ENCODE data around the gene AFDN.

AFDN gene

DNA sequence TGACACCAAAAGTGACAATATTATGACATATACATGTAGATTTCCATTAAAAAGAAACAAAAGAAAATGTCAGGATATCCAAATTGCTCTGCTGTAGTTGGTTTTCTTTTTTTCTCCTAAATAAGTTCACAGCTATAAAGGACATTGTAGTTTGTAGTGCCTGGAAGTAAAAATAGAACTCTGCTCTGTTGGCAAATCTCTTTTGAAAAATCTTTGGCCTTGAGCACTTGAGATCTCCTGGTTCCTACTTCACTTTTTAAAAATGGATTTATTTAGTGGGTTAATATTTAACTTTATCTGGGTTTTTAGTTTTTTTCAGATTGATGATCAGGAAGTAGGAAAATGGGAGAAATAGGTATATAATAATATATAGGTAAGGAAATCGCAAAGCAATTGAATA is 52.9 kb downstream of the AFDN start:
- no peak for DNase-seq

DNA sequence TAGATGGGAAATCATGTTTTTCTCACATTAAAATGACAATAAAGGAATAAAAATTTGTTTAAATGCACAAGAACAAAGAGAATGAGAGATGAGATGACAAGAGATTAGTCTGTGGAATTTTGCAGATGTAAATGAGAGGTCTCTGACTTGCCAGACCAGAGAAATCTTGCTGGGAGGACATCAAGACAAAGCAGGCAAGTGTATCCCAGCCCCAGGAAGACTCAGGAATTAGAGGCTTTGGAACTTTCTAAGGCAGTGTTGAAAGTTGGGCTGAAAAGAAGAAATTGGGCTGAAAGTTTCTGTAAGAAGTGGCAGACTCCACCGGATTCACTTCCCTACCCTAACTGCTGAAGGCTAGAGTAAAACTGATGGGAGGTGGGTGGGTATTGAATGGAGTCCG is 54.6 kb downstream of the AFDN start:
- DNase-seq, result no peak

DNA sequence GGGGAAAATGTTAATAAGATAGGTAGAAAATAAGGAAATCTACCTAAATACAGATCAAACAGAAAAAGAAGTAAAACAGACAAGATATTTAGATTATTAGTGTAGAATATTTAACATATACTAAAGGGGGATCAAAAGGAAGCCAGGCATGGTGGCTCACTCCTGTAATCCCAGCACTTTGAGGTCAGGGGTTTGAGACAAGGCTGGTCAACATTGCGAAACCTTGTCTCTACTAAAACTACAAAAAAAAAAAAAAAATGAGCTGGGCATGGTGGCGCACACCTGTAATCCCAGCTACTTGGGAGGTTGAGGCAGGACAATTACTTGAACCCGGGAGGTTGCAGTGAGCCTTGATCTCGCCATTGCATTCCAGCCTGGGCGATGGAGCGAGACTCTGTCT is 55.5 kb downstream of the AFDN start:
- no peak for DNase-seq

DNA sequence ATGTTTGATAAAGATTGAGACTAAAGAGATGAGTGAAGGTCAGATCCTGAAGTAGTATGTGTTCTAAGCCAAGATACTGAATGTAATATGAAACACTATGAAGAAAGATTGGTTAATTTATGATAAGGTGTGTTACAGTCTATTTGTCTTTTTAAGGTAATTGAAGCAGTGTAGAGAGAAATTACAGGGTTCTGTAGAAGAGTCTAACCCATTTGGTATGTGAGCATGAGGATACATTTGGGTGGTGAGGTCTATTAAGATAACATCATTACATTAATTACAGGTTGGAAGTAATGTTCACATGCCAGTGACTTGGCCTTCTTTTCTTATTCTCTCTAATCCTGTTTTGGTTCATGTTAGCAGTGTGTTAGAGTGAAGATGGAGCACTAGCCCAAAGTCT is 61.4 kb downstream of the AFDN start:
- no peak for DNase-seq

DNA sequence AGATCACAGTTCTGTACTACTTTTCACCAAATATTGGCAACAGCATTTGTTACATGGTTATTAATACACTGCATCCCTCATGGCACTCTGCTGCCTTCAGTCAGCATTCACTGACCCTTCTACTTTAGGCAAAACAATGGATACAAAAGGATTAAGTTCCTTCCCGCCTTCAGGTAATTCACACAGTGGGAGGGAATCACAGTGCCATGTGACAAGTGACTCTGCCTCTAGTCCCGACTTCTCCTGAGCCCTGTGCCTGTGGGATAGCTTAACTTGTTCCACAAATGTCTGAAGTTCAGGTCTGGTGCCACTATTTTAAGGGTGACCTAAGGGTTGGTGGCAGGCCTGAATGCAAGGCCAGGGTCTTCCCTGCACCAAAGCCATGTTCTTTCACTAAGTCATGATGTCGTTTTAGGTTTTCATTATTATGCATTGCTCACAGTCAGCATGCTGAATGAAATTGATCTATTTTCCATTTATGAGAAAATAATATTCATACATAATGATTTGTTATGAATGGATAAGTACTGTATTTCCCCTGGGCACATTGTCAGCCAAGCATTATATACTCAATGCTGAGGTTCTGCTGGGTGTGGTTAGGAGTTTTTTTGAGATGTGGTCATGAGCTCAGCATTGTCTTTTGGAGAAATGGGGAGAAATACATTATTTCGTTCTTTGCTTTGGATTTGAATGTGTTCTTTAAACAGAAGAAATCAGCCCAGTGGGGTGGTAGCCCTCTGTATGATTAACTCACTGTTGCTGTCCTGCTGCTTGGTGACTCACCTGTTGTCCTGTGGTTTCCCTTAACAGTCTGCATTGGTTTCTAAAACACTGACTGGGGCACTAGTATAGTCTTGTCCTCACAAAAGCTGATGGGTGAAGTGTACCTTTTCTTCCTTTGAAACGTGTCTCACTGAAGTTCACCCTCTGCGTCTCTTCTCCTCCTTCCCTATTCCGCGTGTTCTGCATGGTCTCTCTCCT is 66.4 kb downstream of the AFDN start:
- DNase-seq, result no peak

DNA sequence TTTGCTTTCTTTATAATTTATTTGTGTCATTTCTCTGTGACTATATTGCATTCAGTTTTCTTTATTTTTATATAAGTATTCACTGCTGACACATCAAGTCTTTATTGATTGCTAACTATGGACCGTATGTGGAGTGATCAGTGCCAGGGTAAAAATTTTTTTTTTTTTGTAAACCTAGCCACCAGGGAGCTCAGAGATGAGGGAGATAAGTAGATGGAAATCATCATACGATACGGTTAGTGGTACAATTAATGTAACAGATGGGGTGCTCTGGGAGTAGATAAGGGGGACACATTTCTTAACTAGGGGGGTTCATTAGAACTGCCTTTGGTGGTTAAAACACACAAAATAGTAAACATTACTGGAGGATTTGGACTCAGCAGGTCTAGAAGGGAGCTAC is 68.3 kb downstream of the AFDN start:
- no peak for DNase-seq

DNA sequence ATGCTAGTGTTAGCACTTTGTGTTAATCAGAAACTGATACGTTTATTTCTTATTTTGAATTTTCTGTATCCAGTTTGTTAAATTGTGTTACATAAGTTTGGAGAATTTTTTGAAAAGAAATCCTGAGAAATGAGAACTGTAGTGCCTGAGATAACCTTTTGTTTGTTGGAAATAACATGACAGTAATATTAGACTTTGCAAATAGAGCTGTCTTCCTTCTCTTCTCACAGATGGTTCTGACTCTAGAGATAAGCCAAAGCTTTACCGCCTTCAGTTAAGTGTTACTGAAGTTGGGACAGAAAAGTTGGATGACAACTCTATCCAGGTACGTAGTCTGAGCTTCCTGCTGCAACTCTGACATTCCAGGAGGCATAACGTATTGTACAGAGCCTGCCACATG is 69.9 kb downstream of the AFDN start:
- DNase-seq, result no peak

DNA sequence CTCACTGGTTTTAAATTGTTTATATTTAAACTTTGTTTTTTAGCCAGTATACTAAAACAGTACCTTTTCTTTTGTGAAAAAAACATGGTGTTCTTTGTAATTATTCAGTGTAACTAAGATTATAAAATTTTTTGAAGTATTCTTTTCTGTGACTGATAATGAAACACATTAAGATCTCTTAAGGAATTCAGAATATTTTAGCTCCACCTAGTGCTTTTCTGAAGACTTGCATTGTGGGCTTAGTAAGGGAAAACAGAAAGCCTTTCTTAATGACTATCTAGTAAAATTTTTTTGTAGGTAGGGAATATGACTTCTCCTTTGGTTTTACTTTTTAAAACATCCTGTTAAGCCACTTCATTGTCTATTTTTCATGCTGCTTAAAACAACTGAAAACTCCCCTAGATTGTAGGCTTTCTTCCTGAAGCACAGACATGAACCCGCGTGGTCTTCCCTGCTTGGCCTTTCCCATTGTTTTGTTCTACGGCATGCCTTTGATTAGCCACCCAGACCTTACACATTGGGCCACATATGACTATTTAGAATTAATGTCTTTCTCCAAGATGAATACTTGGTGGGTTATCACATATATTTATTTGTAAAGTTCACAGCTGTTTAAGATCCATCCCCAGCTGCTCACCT is 72.1 kb downstream of the AFDN start:
- DNase-seq, result no peak

DNA sequence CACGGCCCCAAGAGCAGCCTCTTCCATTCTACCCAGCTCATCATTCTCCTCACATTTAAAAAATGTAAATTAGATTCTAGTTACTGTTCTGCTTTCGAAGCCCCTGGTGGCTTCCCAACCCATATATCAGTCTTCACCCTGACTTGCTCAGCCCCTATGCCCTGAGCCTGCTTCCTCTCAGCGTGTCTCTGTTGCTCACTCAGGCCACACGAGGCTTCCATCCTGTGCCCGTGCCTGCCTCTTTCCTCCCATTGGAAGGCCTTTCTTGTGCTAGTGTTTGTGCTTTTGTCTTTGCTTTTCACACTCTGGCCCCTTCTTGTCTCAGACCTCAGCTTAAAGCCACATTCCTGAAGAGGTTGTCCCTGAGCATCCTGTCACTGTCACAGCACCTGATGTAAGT is 78.1 kb downstream of the AFDN start:
- DNase-seq, result no peak

DNA sequence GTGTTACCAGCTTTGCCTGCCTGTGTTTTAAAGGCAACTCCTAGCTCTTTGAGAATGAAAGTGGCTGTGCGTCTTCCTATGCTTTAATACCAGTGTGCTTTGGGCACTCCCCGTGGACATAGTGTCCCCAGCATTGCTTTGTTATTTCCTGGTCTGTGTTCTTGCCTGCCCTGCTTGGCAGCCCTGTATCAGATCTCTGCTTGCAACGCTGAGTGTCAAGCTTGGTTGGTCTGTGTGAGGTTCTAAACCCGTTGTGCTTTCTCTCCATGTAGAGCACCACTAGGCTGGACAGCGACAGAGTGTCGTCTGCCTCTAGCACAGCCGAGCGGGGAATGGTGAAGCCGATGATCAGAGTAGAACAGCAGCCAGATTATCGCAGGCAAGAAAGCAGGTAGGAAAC is 80.2 kb downstream of the AFDN start:
- DNase-seq, result no peak

DNA sequence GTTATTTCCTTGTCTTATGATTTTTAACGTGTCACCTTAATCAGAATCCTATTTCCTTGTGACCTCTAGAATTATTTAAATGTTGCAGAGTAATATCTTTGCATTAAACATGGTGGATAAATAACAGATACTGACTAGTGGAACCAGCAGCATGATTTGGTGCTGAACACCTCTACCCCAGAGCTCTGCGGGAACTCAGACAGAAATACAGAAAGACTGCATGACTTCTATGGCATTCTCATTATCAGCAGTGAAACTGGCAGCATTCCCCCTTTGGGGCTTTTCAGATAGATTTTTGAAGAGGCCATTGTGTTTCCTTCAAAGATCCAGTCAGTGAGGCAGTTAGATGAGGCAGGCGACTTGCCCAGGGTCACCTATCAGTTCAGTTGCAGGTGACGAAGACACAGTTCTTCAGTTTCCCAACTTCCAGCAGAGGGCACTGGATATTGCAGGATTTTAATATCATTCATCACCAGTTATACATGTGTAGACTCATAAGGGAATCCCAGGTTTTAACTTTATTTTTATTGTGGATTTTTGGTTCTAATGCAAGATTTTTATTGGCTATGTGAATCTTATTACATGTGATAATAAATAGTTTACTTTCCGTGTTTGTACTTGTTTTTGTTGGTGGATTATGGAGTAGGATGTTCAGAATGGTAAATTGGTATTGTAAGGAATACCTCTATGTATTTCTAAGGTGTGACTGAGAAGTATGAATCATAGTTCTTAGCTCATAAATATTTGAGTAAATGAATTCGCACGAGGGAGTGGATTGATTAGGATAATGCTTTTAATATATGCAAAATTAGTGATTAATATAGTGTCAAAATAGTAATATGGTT is 81.3 kb downstream of the AFDN start:
- no peak for DNase-seq

DNA sequence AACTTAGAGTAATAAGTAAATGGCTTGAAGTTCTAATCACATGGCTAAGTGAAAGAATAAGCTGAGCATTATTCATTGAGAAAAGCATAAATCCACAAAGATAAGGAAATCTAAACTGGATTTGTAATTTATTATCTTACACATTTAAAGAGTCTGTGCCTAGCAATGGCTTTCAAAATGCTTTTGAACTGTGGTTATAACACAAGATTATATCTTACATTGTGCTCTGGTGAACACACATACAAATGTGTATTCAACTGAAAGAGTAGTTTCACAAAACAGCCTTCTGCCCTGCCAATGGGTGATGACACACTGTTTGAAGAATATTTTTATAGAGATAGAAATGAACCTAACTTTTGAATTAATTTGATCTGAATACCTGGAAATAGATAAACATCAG is 83.3 kb downstream of the AFDN start:
- no peak for DNase-seq

DNA sequence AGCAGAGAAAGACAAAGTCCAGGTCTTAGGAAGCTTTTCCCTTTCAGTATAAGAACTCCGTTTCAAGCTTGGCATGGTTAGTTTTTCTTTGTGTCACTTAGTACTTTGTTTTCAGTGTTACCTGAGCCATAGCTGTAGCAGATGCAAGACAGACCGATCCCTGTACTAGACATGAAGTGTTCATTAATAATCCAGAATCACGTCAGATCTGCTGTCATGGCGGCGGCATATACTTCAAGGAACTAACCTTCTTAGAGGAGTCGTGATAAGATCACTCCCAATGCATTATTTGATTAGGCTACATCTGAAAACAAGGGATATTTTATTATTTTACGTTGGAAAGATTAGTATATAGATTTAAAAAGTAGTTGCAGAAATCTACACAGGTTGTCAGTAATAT is 83.9 kb downstream of the AFDN start:
- no peak for DNase-seq

DNA sequence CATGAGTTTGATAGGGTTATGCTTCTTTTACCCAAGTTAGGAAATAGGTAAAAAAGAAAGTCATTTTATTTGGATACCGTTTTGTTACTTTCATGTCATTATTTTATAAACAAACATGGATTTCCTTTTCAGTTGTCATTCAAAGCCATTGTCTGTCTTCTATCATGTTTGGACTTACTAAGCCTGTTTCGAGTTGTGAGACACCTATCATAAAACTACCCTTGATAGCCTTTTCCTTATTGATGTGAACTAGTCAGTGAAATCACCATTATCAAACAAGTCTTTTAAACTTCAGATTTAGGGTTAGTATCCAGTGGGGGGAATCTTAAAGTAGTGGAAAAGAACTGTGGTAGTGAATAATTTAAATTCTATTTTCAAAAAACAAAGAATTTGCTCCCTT is 85.8 kb downstream of the AFDN start:
- DNase-seq, result no peak

DNA sequence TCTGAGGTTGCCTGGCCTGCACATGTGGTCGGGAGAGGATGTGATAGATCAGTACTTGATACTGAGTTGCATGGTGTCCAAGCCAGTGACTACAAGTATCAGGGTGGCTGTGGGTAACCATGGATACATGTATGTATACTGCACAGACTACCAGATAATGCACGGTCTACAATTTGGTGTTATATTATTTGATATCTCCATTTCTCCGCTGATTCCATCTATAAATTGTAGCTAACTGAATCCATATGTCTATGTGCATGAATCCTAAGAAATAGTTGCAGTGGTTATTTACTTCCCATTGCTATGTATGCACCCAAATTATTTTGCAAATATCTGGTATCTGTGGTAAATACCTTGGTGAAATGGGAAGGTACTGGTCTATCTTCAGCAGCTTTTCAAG is 87.0 kb downstream of the AFDN start:
- no peak for DNase-seq

DNA sequence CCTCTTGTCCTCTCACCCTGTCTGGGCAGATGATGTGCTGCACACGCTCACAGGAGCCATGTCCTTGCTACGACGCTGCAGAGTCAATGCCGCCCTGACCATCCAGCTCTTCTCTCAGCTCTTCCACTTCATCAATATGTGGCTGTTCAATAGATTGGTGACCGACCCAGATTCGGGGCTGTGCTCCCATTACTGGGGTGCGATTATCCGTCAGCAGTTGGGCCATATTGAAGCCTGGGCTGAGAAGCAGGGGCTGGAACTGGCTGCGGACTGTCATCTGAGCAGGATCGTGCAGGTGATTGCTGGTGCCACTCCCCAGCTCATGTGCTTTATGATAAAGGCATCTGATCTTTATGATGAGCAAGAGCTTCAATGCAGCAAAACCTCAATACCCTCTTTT is 88.4 kb downstream of the AFDN start:
- no peak for DNase-seq

DNA sequence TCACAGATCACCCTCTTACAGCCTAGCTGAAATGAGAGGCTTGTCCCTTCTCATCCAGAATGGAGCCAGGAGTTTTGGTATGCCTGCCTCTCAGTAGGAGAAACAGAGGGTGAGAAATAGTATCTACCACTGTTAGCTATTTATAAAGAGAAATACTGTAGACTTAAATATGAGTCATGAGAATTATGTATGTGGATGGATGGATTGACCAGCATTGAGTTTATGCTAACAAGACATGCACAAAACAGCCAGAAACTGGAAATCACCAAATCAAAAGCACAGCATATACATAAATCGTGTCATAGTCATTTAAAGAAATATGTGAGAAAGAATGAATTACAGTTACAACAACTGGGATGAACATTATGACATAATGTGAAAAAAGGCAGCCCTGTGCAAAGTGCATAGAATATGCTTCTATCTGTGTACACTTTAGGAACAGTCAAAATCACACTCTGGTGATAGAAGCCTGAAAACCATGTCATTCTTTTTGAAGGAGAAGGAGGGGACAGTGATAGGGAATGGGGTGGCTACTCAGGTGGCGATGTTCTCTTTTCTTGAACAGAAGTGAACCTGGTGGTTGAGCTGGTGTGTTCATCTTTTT is 90.9 kb downstream of the AFDN start:
- no peak for DNase-seq

DNA sequence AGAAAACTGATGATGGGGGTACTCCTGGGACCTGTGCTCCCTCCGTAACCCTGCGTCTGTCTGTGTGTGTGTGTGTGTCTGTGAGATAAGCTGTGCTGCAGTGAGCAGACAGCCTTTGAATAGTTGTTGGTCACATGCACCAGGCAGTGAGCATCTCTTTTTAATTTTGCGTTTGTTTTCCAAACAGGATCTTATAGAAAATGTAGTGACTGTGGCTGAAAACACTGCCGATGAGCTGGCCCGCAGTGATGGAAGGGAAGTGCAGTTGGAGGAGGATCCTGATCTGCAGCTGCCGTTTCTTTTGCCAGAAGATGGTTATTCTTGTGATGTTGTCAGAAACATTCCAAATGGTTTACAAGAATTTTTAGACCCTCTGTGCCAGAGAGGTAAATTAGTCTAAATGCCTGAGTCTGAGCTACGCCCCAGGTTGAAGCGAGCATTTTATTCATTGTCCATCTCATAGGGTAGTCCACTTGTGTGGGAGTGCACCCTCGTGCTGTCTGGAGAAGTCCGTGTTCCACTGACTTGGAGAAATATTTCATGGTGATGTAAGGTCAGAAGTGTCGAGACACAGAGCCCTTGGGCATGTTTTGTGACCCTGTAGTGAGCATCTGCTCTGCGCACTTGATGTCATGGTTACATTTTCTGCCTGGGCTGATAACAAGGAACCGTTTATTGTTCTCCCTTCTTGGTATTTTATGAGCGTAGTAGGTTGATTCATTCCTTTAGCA is 92.0 kb downstream of the AFDN start:
- no peak for DNase-seq

DNA sequence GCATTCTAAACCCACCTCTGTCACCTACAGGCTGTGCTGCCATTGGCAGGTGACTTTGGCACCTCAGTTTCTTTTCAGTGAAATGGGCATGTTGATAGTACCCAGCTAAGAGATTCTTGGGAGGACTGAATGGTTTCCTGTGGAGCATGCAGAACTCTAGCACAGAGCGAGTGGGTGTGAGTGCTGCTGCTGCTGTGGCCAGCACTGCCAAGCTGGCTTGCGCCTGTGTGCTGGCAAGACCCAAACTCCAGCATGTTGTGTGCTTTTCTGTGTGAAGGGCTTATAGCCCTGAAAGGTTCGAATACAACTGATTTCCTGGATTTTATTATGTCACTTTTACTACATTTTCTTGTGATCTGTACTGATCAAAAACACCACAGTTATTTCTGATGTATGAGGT is 92.6 kb downstream of the AFDN start:
- no peak for DNase-seq

DNA sequence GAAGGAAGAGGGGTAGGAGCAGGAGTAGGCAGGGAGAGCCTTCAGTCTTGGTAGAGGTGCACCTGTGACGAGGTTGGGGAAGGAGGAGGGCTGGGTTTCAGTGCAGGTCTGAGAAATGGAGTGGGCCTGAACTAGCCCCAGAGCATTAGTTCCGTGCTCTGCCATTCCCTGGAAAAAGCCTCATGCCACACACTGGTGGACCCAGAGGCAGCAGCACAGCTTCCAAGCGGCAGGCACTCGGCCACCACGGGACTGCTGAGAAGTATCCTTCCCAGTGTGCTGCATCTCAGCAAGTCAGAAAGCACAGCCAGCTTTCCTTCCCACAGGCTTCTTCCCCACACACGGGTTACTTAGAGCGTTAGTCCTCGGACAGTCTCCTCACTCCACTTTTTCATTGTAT is 93.5 kb downstream of the AFDN start:
- DNase-seq, result no peak

DNA sequence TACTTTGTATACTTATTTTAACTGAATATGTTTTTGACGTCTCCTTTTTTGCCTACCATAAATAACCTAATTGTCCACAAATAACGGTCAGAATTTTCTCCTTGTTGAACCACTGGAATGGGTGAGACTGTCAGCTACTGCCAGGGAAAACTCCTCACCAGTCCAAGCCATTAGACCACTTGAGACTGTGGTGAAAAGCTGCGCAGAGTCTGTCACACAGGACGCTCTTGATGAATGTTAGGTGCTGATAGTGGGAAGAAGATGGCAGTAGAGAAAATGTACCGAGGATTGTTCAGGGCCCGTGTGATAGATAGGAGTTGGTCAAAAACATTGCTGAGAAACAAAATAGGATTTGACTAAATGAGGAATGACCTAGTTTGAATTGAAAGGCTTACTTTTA is 95.1 kb downstream of the AFDN start:
- no peak for DNase-seq

DNA sequence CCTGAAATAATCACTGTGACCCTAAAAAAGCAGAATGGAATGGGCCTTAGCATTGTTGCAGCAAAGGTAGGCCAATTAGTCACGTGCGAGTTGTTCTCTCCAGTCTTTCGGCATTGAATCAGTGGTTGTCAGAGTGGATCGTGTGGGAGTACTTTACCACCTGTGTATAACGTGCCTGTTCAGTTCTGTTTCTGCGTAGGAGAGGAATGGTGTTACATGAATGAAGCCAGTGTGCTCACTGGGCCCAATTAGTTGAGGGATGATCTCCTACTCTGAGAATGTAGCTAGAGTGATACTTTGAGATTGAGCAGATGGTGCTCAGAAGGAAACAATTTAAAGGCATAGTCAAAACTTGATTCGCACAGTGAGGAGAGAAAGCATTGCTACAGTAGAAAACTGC is 98.3 kb downstream of the AFDN start:
- DNase-seq, result no peak

DNA sequence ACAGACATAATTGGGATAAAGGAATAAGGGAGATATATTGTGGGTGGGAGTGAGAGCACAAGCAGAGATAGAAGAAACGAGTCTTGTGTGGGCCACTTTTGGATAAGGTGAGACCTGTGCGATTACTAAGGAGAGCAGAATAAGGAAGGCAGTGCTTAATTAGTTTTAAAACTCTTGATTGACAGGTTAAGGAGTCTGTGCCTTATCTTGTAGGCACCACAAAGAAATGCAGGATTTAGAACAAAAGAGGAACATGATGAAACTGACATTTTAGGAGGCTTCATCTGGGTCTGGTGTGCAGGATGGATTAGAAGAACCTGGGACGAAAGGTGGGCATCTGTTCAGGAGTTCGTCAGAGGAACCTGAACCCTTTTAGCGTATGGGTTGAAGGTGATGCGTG is 100.5 kb downstream of the AFDN start:
- DNase-seq, result no peak

Data from GOT3 (cell line).